ENCODE data around the gene GLTP. TPM values are rescaled to one million over a fixed set of nuclear protein-coding genes. Genes with fewer than 3 reads are reported as not detected.

Gene GLTP
- total and polyA plus RNA-seq, 2 donors from 2014 or later, result 45.9 to 56.4 TPM

GRCh38 chr12:109910969-109911348 is 30.6 kb upstream of the GLTP start:
- no peak for TF ChIP-seq CTCF (IDR thresholded peaks at IDR 0.05; ENCODE audit: borderline replicate concordance, extremely low read depth, insufficient read depth)
- H3K27ac ChIP-seq (ENCODE audit: low read depth in 2 of 2, low read length in 2 of 2), result no peak overlapping the region
- H3K27me3 ChIP-seq (ENCODE audit: control insufficient read depth, insufficient read depth, low read length), result no peaks in the 10 kb centered on the region
- H3K36me3 ChIP-seq (ENCODE audit: control insufficient read depth in 2 of 3, insufficient read depth in 3 of 3, low read length in 3 of 3), result peaks cover 3 to 33% (median 31%) of the 10 kb centered on the region in 3 donors
- intact Hi-C loops (cut with DNase I), result no loop called here
- DNase-seq, result no peak
- no peak for FAIRE-seq
- no peaks in the 10 kb centered on the region for H3K9me3 ChIP-seq (ENCODE audit: control insufficient read depth in 2 of 3, insufficient read depth in 1 of 3, low read length in 3 of 3)
- H3K4me1 ChIP-seq (ENCODE audit: control insufficient read depth in 2 of 3, insufficient read depth in 2 of 3, low read depth in 1 of 3, low read length in 3 of 3), result no peaks in the 10 kb centered on the region
- no peak overlapping the region for H3K9ac ChIP-seq (ENCODE audit: low read length in 3 of 3)
- no peak overlapping the region for H3K4me3 ChIP-seq (ENCODE audit: low read length in 3 of 3)

GRCh38 chr12:109910254-109910968 is 30.1 kb upstream of the GLTP start:
- H3K36me3 ChIP-seq (ENCODE audit: control insufficient read depth in 2 of 3, insufficient read depth in 3 of 3, low read length in 3 of 3), result peaks cover 3 to 31% (median 29%) of the 10 kb centered on the region in 3 donors
- H3K4me1 ChIP-seq (ENCODE audit: control insufficient read depth in 2 of 3, insufficient read depth in 2 of 3, low read depth in 1 of 3, low read length in 3 of 3), result no peaks in the 10 kb centered on the region
- intact Hi-C loops (cut with DNase I), result no loop called here
- H3K9ac ChIP-seq (ENCODE audit: low read length in 3 of 3), result no peak overlapping the region
- no peaks in the 10 kb centered on the region for H3K9me3 ChIP-seq (ENCODE audit: control insufficient read depth in 2 of 3, insufficient read depth in 1 of 3, low read length in 3 of 3)
- no peak for FAIRE-seq
- H3K27me3 ChIP-seq (ENCODE audit: control insufficient read depth, insufficient read depth, low read length), result no peaks in the 10 kb centered on the region
- H3K27ac ChIP-seq (ENCODE audit: low read depth in 2 of 2, low read length in 2 of 2), result no peak overlapping the region
- no peak overlapping the region for H3K4me3 ChIP-seq (ENCODE audit: low read length in 3 of 3)
- DNase-seq, result no peak
- no peak for TF ChIP-seq CTCF (IDR thresholded peaks at IDR 0.05; ENCODE audit: borderline replicate concordance, extremely low read depth, insufficient read depth)

DNA sequence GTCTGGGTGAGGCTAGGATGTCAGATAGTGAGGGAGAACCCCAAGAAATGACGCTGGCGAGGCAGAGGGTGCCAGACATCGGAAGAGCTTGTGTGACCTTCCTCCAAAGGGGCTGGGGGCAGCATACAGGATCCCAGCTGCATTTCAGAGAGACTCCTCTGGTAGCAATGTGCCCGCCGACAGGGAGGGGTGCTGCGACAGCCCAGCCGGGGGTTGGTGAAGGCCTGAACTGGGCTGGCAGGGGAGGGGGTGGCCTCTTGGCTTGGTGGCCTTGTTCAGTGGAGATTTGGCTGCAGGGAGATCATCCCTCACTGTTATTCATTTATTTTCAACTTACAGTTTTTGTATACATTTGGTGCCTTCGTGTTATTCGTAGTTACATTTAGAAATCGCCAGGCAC is 25.0 kb upstream of the GLTP start:
- no peak for DNase-seq
- H3K36me3 ChIP-seq (ENCODE audit: control insufficient read depth in 2 of 3, insufficient read depth in 3 of 3, low read length in 3 of 3), result peaks cover 10 to 30% (median 29%) of the 10 kb centered on the region in 3 donors
- no peaks in the 10 kb centered on the region for H3K9me3 ChIP-seq (ENCODE audit: control insufficient read depth in 2 of 3, insufficient read depth in 1 of 3, low read length in 3 of 3)
- H3K4me3 ChIP-seq (ENCODE audit: low read length in 3 of 3), result no peak overlapping the region
- no peak overlapping the region for H3K27ac ChIP-seq (ENCODE audit: low read depth in 2 of 2, low read length in 2 of 2)
- H3K4me1 ChIP-seq (ENCODE audit: control insufficient read depth in 2 of 3, insufficient read depth in 2 of 3, low read depth in 1 of 3, low read length in 3 of 3), result peaks cover 0 to 5% (median 0%) of the 10 kb centered on the region in 3 donors
- no peak for FAIRE-seq
- no peak overlapping the region for H3K9ac ChIP-seq (ENCODE audit: low read length in 3 of 3)
- no peak for TF ChIP-seq CTCF (IDR thresholded peaks at IDR 0.05; ENCODE audit: borderline replicate concordance, extremely low read depth, insufficient read depth)
- no peaks in the 10 kb centered on the region for H3K27me3 ChIP-seq (ENCODE audit: control insufficient read depth, insufficient read depth, low read length)
- intact Hi-C loops (cut with DNase I), result no loop called here

Data from kidney (tissue), 14 donors.